NCI-H2196 treated with DMSO at 0.1 percent for 48 hours (cell line): ENCODE results near the gene FLG.
"Not testable (repeated sequence)": the region's sequence is repeated elsewhere in the genome, so short reads cannot be mapped to it uniquely, and the experiment has no call there.

Experiments
- DNase-seq: peaks from one replicate; lab custom pipeline; 2025; ENCODE audit not compliant: unreplicated experiment; lab: John Stamatoyannopoulos, UW

Gene FLG

GRCh38 chr1:152325111-152325510 lies at the start of gene FLG:
FLG (minus strand) TSS chr1:152325239; CDS start chr1:152315456, 9,783 bp downstream.
- no peak for DNase-seq

- no peak for DNase-seq
These were observed 49.4 kb upstream of the FLG start for GRCh38 chr1:152374451-152374850.

GRCh38 chr1:152372672-152373071 lies 47.6 kb upstream of the FLG start:
- DNase-seq: no peak

DNA sequence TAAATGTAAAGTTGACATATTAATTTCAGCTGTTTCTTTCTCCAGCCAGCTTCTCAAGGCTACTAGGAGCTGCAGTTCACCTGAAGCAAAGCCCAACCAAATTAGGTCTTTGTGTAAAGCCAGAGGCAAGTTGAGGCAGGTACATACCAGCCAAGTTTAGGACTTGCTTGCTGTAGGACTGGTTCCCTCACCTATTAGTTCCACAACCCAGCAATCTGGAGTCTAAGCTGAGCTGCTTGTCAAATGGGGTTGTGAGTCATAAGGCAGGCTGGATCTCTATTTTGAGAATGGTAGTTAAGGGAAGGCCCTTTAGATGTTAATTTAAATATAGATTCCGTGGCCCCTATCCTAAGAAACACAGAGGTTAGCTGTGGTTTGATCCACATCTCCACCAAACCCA lies 42.4 kb upstream of the FLG start:
- no peak for DNase-seq

DNA sequence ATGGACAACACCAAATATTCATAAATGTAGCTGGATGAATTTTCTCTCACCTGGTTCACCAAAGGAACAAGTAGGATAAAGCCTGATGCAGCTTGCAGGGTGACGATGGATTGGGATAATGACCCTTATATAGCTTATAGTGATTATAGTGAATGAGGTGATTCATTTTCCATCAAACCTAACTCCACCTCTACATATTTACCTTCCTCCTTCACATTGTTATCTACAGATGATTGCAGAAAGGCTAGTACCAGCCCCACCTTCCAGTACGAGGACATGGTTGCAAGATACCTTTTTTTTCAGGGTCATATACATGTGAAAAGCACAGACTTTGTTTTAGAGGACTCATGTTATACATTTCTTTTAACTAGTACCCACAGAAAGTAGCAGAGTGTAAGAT lies 34.9 kb upstream of the FLG start, which contains the start of gene FLG2:
FLG2 (minus strand) TSS at position 101 of the 400 bp plus-strand sequence. CDS start 1,122 bp downstream, outside the sequence.
- no peak for DNase-seq

DNA sequence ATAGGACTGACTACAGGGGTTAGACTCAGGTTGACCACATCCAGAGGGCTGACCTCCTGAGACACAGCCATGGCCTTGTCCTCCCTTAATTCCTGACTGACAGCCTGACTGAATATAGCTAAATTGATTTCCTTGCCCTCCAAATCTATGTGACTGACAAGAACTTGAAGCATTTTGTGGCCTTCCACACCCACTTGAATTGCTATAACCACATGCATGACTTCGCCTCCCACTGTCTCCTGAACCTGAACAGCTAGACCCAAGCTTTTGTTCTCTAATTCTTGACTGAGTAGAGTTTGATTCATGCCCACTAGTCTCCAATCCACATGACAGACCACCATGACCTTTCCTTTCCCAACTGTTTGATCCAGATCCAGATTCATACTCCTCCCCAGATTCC lies 31.7 kb upstream of the FLG start:
- DNase-seq: no peak

GRCh38 chr1:152349611-152350010 lies 24.6 kb upstream of the FLG start:
- no peak for DNase-seq

DNA sequence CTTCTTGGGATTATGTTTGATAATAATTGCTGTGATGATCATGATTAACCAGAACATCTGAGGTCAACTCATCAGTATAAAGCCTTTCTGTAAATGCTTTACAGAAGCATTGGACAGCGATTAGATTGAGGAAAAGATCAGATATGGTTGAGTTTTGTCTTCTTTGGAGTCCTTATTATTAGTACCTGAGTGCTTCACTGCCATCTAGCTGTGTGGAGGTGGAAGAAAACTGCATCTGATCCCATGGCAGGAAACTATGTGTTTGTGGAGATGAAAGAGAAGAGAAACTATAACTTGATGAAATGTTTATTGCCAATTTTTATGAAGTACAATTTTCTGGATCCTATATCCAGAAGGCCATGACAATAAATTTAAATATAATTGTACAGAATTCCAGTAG lies 23.4 kb upstream of the FLG start:
- DNase-seq: no peak

DNA sequence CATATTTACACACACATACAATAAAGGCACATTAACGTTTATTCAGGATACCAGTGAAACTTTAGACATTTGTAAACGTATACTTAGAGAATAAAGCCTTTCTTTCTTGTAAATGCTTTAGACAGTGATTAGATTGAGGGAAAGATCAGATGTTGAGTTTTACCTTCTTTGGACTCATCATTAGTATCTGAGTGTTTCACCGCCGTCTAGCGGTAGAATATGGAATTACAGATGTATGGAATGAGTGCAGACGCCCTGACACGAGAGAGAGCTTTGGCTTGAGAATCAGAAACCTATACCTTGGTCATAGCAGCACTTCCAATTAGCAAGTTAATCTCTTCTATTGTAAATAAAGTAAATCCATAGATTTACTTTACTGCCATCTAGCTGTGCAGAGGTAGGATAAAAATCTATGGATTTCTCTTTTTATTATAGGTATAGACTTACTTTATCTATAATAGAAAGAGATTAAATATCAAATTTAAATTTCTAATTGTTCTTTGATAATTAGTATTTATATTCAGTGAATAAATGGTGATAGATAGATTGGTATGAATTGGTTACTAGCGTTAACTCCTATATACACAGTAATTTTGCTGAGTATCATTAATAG lies 22.2 kb upstream of the FLG start:
- DNase-seq: no peak

DNA sequence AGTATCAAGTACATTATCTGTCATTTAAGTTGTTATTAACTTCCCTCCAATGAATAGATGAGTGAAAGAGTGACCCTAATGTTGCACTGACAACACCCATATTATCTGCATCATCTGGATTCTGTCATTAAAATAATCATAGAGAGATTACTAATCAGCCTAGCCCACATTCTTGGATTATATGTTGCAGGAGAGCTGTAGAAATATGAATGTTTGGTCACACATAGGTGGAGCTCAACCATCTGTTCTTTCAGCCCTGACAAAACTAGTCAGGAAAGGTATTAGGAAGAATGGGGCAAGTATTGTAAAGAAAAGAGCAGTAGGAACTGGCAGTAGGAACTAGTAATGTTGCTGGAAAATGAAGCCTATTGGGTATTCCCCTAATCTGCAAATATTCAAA lies 19.4 kb upstream of the FLG start:
- DNase-seq: no peak

DNA sequence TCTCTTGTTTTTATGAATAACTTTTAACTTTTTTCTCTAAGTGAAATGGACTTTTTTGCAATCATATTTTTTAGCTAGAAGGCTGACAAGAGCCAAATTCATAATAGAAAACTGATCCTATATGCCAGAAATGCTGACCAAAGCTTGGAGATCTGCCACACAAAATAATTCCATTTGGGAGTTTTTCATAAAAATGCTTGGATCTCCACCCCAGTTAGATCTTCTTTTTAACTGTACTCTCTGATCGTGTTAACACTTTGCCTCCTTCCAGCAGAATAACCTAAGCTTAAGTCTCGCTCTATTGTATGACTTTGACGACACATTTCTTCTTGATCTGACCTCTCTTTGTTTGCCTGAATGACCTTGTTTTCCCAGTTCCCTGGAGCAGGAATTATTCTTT lies 18.0 kb upstream of the FLG start:
- DNase-seq: no peak

GRCh38 chr1:152335399-152335798 lies 10.4 kb upstream of the FLG start:
- DNase-seq: no peak

DNA sequence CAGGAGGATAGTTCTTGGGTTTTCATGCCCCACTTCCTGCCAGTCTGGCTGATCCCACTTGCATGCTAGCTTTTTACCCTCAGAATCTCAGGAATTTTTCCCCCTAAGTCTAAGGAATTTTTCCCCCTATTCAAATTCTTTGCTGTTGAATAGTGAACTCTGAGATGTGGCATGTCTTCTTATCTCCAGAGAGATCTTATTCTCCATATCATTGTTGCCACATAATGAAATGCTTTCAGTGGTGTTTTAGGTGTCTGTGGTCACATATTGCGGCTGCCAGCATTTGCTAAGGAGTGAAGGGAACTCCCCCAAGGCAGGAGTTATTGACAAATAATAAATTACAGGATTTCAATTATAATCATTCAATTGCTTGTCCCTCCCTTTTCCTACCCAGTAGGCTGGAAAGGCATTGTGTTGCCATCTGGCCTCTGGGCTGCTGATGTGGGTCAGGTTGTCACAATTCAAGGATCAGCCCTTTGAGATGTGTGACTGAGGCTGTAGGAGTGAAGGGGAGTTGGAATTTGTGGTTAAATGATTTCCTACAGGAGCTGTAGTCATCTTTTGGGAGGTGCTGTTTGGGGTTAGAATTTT lies 3.9 kb upstream of the FLG start:
- no peak for DNase-seq

DNA sequence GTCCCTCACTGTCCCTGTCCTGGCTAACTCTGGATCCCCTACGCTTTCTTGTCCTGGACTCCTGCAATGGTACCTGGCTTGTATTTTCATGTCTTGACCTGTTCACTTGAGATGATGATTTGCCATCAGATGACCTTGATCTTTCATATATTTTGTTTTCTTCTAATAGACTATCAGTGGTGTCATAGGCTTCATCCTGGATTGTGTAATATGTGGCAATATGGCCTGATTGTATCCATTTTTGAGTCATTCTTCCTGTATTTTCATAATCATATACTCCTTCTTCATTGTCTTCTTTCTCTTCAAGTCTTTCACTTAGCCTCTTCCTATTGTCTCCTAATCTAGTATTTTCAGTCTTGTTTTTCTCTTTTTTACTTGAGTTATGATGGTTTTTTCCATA lies 11.1 kb downstream of the FLG start:
- no peak for DNase-seq

- DNase-seq: no peak
These were observed 11.7 kb downstream of the FLG start for GRCh38 chr1:152313319-152313801.

GRCh38 chr1:152312169-152312568 lies 12.9 kb downstream of the FLG start:
- not testable (repeated sequence) for DNase-seq

DNA sequence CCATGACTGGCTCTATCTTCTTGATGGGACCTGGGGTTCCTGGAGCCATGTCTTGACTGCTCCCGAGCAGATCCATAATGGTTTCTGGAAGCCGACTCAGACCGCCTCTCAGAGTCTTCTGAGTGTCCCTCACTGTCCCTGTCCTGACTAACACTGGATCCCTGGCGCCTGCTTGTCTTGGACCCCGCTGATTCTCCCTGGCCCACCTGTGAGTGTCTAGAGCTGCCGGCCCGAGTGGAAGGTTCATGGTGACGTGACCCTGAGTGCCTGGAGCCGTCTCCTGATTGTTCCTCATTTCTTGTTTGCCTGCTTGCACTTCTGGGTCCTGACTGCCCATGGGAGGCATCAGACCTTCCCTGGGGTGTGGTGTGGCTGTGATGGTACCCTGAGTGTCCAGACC lies 15.1 kb downstream of the FLG start:
- DNase-seq: no peak

- DNase-seq: not testable (repeated sequence)
These were observed 15.6 kb downstream of the FLG start for GRCh38 chr1:152309320-152309901.

- not testable (repeated sequence) for DNase-seq
These were observed 16.3 kb downstream of the FLG start for GRCh38 chr1:152308758-152309157.

DNA sequence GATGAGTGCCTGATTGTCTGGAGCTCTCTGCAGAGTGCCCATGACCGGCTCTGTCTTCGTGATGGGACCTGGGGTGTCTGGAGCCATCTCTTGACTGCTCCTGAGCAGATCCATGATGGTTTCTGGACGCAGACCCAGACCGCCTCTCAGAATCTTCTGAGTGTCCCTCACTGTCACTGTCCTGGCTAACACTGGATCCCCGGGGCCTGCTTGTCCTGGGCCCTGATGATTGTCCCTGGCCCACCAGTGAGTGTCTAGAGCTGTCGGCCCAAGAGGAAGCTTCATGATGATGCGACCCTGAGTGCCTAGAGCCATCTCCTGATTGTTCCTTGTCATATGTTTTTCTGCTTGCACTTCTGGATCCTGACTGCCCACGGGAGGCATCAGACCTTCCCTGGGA lies 17.1 kb downstream of the FLG start:
- not testable (repeated sequence) for DNase-seq

GRCh38 chr1:152306123-152306522 lies 18.9 kb downstream of the FLG start:
- DNase-seq: not testable (repeated sequence)

GRCh38 chr1:152304773-152305172 lies 20.3 kb downstream of the FLG start:
- DNase-seq: not testable (repeated sequence)
